ENCODE results near the gene SLC26A6.

DNA sequence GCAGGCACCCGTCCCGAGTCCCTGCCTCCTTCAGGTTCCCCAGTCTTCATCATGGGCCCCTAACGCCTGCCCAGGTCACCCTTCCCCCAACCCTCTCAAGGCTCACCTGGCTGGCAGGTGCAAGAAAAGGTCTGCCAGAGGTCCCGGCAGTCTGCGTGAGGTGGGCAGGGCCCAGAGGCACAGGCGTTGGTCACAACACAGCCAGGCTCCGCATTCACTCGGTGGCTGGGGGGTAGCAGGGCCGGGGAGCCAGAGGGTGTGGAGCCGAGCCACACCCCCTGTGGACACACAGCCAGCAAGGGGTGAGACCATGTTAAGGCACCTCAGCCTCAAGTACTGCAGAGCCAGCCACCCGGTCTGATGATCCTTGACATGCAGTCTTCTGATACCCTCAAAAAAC is 16.5 kb upstream of the SLC26A6 start:
- TF ChIP-seq EZH2 (IDR thresholded peaks at IDR 0.05; ENCODE audit: low read length, unreplicated experiment), result no peak
- TF ChIP-seq, protein P1, sequence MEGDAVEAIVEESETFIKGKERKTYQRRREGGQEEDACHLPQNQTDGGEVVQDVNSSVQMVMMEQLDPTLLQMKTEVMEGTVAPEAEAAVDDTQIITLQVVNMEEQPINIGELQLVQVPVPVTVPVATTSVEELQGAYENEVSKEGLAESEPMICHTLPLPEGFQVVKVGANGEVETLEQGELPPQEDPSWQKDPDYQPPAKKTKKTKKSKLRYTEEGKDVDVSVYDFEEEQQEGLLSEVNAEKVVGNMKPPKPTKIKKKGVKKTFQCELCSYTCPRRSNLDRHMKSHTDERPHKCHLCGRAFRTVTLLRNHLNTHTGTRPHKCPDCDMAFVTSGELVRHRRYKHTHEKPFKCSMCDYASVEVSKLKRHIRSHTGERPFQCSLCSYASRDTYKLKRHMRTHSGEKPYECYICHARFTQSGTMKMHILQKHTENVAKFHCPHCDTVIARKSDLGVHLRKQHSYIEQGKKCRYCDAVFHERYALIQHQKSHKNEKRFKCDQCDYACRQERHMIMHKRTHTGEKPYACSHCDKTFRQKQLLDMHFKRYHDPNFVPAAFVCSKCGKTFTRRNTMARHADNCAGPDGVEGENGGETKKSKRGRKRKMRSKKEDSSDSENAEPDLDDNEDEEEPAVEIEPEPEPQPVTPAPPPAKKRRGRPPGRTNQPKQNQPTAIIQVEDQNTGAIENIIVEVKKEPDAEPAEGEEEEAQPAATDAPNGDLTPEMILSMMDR (conservative IDR thresholded peaks at IDR 0.05; ENCODE audit: low read depth, low read length), result no peak
